Left lung (tissue), 10 donors: ENCODE measurements around the gene KCNRG. TPM values are rescaled to one million over a fixed set of nuclear protein-coding genes. Genes with fewer than 3 reads are reported as not detected.
A peak's percentile ranks its signal among the peaks of the same experiment; 100 is the strongest.

ENCODE experiments used
- ATAC-seq: fragments of 200-7000 bp; cut with Tn5 transposase; one replicate; pipeline ENCODE4 v1.9.1; 2020; ENCODE audit warnings: moderate library complexity
- DNase-seq, 4 donors: peaks; one replicate each; pipeline ENCODE4 v3.0.0-alpha.2; 2013 to 2020
- H3K27ac ChIP-seq, 2 donors: fragments of 200-600 bp; sonication (generic) in 1 of 2; one replicate each; pipeline versions ENCODE4 v1.5.0 to v1.8.0; 2020 to 2021
- H3K27me3 ChIP-seq, 2 donors: fragments of 200-600 bp; sonication (generic) in 1 of 2; one replicate each; pipeline versions ENCODE4 v1.5.0 to v1.8.0; 2020 to 2021
- H3K36me3 ChIP-seq, 2 donors: fragments of 200-600 bp; sonication (generic) in 1 of 2; one replicate each; pipeline versions ENCODE4 v1.5.0 to v1.8.0; 2020 to 2021
- H3K4me1 ChIP-seq, 2 donors: fragments of 200-600 bp; one replicate each; pipeline ENCODE4 v1.8.0; 2021
- H3K4me3 ChIP-seq, 2 donors: fragments of 200-600 bp; sonication (generic) in 1 of 2; one replicate each; pipeline versions ENCODE4 v1.5.0 to v1.8.0; 2020 to 2021; ENCODE audit warnings: mild to moderate bottlenecking in 1 of 2
- H3K9me3 ChIP-seq, 2 donors: fragments of 200-600 bp; sonication (generic) in 1 of 2; one replicate each; pipeline versions ENCODE4 v1.5.0 to v1.8.0; 2020 to 2021
- CTCF ChIP-seq, 2 donors: fragments of 200-600 bp; sonication (generic) in 1 of 2; IDR thresholded peaks; one replicate each; pipeline versions ENCODE4 v1.5.0 to v1.8.0; 2021; ENCODE audit warnings: antibody characterized with exemption in 2 of 2
- intact Hi-C, 2 donors: fragments of 100-400 bp; cut with DNase I; formaldehyde crosslinking; loops; one replicate each; pipeline versions ENCODE4 v1.11.2 to v1.14.2; 2022
- polyA plus RNA-seq, 6 donors: library from polyadenylated mRNA; unstranded; fragments of 120-200 nt; gene quantifications; one replicate each; pipeline ENCODE4 v1.2.1, GENCODE V29; 2013; ENCODE audit not compliant: insufficient read length in 6 of 6
- total RNA-seq, 2 donors: library from RNA; stranded (reverse); fragmentation: NEBNext Ultra II Directional; extraction: Animal tissue kit (Norgen Biotek cat#: 25700); gene quantifications; one replicate each; pipeline ENCODE4 v1.2.1, GENCODE V29; 2021
- donor health status: DM: no; HTN: yes; CAD: no.
- donor health status: DM: no; HTN: no; CAD: no.

Gene KCNRG
- total and polyA plus RNA-seq, 8 donors, result 0.67 to 7.1 (median 3.2) TPM

DNA sequence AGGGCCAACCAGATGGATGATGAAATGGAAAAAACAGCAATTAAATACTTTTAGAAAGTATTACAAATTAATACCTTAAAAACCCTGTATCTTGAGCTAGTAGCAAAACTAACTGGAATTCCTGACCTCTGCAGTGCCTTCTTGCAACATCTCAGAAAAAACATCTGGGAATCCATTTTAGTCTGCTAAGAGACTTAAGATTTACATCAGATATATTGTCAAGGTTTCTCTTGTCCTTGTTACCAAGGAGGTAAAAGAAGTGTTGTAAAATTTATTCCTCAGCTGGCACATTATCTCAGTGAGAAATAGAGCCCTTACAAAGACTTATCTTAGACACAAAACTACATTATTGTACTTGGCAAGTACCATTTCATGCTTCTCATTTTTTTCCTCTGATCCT is 18.5 kb downstream of the KCNRG start:
- intact Hi-C loops, result no loop called here
- no peak overlapping the region for H3K4me3 ChIP-seq
- no peak for ATAC-seq

DNA sequence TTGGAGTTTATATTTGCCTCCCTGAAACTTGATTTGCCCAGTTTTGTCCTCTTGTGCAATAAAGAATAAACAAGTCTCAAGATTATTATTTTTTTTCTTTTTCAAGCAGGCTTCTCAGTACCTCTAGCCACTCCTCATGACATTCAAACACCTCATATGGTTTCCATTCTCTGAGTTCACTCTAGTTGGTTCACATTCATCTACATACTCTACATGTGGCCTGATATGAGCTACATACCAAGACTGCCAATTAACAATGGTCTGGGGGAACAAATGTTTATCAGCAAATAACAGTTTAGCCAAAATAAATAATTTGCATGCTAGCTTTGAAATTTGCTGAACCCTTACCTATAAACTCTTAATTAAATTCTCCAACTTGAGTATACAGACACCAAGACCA is 22.5 kb downstream of the KCNRG start:
- intact Hi-C loops, result no loop called here
- TF ChIP-seq CTCF (IDR thresholded peaks at IDR 0.05), result no peak
- H3K27ac ChIP-seq, result no peak overlapping the region
- H3K36me3 ChIP-seq, result peaks cover 0 to 22% of the 10 kb centered on the region in 2 donors
- H3K27me3 ChIP-seq, result no peaks in the 10 kb centered on the region
- DNase-seq, result peak in 1 of 4 donors; percentile 13
- no peaks in the 10 kb centered on the region for H3K9me3 ChIP-seq
- H3K4me1 ChIP-seq, result no peaks in the 10 kb centered on the region
- ATAC-seq, result no peak
- no peak overlapping the region for H3K4me3 ChIP-seq

More for the DNA sequence above, 18.5 kb downstream of the KCNRG start:
- Histone ChIP-seq H3K36me3 (no peaks in the 10 kb centered on the region), H3K27me3 (no peaks in the 10 kb centered on the region), H3K9me3 (no peaks in the 10 kb centered on the region), H3K27ac (peak overlapping the region in 1 of 2 donors; percentile 9), H3K4me1 (no peaks in the 10 kb centered on the region)
- no peak for TF ChIP-seq CTCF (IDR thresholded peaks at IDR 0.05)
- peak in 1 of 4 donors; percentile 24 for DNase-seq

GRCh38 chr13:50038266-50038665 is 23.0 kb downstream of the KCNRG start:
- Histone ChIP-seq H3K36me3 (peaks cover 0 to 27% of the 10 kb centered on the region in 2 donors), H3K9me3 (no peaks in the 10 kb centered on the region), H3K4me3 (no peak overlapping the region), H3K4me1 (no peaks in the 10 kb centered on the region), H3K27me3 (no peaks in the 10 kb centered on the region), H3K27ac (no peak overlapping the region)
- no peak for TF ChIP-seq CTCF (IDR thresholded peaks at IDR 0.05)
- DNase-seq (no peak), ATAC-seq (no peak)
- intact Hi-C loops, result no loop called here

- no peaks in the 10 kb centered on the region for H3K4me1 ChIP-seq
- DNase-seq, result no peak
- H3K27ac ChIP-seq, result no peak overlapping the region
- ATAC-seq, result no peak
- H3K36me3 ChIP-seq, result peaks cover 0 to 22% of the 10 kb centered on the region in 2 donors
- no peak overlapping the region for H3K4me3 ChIP-seq
- intact Hi-C loops, result no loop called here
- no peaks in the 10 kb centered on the region for H3K27me3 ChIP-seq
- no peaks in the 10 kb centered on the region for H3K9me3 ChIP-seq
- no peak for TF ChIP-seq CTCF (IDR thresholded peaks at IDR 0.05)
Measured at GRCh38 chr13:50052478-50052877, 37.2 kb downstream of the KCNRG start.

GRCh38 chr13:50053844-50054243 is 38.6 kb downstream of the KCNRG start:
- TF ChIP-seq CTCF (IDR thresholded peaks at IDR 0.05), result no peak
- peaks cover 0 to 18% of the 10 kb centered on the region in 2 donors for H3K36me3 ChIP-seq
- intact Hi-C loops, result no loop called here
- no peaks in the 10 kb centered on the region for H3K27me3 ChIP-seq
- no peaks in the 10 kb centered on the region for H3K9me3 ChIP-seq
- H3K4me3 ChIP-seq, result no peak overlapping the region
- DNase-seq (no peak), ATAC-seq (no peak)
- no peak overlapping the region for H3K27ac ChIP-seq
- H3K4me1 ChIP-seq, result no peaks in the 10 kb centered on the region
